Measurements from ENCODE around the gene DPEP1.

Gene DPEP1

DNA sequence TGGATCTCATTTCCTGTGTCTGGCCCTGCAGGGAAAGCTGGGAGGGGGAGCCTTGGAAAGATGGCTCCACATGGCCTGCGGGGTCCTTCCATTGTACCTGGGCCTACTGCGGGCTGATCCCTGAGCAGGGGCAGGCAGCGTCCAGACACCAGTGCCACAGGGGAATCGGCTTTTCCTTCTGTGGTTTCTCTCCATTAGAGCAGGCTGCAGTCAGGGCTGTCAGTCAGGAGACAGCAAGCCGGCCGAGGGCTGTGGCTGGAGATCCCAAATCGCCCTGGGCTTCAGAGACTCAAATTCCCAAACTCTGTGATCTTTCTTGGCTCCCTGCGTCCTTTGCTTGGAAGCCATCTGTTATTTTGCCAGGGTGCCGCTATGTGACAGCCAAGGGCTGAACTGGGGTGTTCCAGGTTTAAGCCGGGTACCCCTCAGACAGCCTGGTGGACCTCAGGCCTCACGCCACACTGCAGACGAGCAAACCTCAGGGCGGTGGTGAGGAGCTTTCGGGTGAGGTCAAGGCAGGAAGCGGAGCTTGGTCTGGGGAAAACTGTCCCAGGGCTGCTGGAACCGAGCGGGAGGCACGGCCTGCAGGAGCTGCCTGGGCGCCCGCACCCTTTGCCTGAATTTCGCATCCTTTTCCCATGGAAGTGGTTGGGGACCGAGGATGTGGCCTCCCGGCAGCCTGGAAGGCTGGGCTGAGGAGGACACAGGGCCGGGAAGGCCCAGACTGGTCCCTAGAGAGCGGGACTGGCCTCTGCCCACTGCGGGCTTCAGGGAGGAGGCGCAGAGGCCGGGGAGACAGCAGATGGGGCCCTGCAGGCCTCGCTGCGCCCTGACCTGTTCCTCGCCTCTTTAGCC, 39.4 kb upstream of the DPEP1 start:
- H3K4me3 ChIP-seq (ENCODE audit: low read depth, low read length): peak overlapping the region; percentile 65
- no peak for DNase-seq (ENCODE audit: low read depth)

DNA sequence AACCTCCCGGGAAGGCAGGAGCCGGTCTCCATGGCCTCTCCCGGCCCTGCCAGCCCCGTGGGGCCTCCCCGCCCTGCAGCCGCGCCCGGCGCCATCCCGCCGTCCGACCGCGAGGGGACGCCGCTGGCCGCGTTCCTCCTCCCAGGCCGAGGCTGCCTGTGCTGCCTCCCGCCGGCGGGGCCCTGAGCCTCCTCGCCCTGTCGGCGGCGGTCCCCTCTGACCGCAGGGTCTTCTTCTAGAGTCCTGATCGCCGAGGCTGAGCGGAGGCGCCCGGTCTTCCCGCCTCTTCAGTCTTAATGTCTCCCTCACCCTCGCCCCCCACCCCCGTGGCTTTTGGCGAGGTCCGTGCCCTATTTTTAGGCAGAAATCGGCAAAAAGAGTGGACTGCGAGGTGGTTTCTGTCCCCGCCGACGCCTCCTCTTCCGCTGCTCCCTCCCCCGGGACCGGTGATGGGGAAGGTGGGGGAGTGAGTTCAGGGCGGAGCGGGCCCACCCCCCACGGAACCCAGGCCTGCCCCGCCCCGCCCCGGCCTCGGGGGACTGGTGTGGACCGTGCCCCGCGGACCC, 38.7 kb upstream of the DPEP1 start:
- peak; percentile 73 for DNase-seq (ENCODE audit: low read depth)
- peak overlapping the region; percentile 65 for H3K4me3 ChIP-seq (ENCODE audit: low read depth, low read length)
- TF ChIP-seq, protein P1, sequence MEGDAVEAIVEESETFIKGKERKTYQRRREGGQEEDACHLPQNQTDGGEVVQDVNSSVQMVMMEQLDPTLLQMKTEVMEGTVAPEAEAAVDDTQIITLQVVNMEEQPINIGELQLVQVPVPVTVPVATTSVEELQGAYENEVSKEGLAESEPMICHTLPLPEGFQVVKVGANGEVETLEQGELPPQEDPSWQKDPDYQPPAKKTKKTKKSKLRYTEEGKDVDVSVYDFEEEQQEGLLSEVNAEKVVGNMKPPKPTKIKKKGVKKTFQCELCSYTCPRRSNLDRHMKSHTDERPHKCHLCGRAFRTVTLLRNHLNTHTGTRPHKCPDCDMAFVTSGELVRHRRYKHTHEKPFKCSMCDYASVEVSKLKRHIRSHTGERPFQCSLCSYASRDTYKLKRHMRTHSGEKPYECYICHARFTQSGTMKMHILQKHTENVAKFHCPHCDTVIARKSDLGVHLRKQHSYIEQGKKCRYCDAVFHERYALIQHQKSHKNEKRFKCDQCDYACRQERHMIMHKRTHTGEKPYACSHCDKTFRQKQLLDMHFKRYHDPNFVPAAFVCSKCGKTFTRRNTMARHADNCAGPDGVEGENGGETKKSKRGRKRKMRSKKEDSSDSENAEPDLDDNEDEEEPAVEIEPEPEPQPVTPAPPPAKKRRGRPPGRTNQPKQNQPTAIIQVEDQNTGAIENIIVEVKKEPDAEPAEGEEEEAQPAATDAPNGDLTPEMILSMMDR (IDR thresholded peaks at IDR 0.05; ENCODE audit: insufficient read depth, low read depth, low read length, missing control alignments): peak; percentile 73

More for the DNA sequence above, 39.4 kb upstream of the DPEP1 start:
- TF ChIP-seq, protein P1 (IDR thresholded peaks at IDR 0.05; ENCODE audit: insufficient read depth, low read depth, low read length, missing control alignments): no peak

DNA sequence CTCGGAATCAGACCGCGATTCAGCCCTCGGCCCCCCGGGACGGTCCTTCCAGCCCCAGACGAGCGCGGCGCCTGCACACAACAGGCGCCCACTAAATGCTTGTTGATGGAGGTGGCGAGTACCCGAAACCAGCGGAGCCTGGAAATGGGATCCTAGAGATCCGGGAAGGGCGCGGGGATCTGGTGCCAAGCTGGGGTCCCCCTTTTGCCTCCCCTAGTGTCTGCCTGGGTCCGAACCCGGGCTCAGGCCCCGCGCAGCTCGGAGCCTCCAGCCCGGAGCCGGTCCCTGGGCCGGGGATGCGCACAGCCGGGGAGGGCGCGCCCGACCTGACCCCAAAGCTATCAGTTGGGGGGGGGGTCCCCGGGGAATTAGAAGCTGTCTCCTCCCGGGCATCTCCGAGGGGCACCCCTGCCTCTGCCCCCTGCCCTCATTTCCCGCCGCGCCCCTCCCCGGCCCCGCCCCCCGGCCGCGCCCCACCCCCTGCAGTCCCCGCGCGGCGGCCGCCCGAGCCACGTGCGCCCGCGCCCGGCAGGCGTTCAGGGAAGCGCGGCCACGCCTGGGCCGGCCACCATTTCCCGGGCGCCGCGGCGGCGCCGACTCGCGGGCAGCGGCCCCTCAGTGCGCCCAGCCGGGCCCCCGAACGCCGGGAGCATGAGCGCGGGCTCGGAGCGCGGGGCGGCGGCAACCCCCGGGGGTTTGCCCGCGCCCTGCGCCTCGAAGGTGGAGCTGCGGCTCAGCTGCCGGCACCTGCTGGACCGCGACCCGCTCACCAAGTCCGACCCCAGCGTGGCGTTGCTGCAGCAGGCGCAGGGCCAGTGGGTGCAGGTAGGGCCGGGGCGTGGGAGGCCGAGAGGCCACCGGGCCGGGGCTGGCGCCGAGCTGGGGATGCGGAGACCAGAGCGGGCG, 37.9 kb upstream of the DPEP1 start, which contains the start of gene CPNE7:
CPNE7 (plus strand) TSS at position 512 of the 906 bp plus-strand sequence; CDS start at position 652, 140 bp downstream.
- no peak for DNase-seq (ENCODE audit: low read depth)

DNA sequence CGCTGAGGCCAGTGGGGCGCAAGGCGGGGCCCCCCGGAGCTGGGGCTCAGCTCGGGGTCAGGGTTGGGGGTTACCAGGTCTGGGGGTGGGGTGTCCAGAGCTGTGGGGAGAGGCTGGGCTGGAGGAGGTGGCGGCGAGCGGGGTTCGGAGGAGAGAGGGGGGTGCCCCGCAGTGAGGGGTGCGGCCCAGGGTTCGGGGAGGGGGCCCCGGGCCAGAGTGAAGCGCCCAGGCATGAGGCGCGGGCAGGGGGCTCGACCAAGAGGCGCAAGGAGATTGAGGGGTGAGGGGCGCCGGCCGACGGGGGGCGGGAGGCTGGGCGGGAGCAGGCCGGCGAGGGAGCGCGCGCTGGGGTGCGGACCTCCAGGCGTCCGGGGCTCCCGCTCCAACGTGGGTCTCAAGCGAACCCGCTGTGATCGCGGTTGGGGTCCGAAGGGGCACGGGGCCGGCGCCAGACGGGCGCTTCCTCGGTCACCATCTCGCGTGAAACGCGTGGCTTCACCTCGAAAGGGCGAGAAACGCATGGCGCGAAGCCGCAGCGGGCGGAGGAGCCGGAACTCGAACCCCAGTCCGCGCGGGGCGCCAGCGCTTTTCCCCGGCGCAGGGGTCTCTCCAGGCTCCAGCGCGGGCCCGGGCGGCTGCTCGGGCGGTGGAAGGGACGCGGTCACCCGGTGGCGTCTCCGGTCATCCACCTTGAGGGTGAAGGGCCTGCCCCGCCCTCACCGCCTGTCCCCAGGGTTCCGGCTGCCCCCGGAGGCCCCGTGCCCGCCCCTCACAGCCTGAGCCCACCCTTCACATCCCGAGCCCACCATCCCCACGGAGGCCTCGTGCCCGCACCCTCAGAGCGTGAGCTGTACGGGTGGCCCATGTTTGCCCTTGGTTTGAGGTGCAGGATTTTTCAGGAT, 37.0 kb upstream of the DPEP1 start:
- H3K4me3 ChIP-seq (ENCODE audit: low read depth, low read length): peak overlapping the region; percentile 56
- no peak for DNase-seq (ENCODE audit: low read depth)
- TF ChIP-seq, protein P1 (IDR thresholded peaks at IDR 0.05; ENCODE audit: insufficient read depth, low read depth, low read length, missing control alignments): no peak

More for the DNA sequence above, 37.9 kb upstream of the DPEP1 start, which contains the start of gene CPNE7:
- H3K4me3 ChIP-seq (ENCODE audit: low read depth, low read length): peak within 1 kb of the TSS; percentile 65
- TF ChIP-seq, protein P1 (IDR thresholded peaks at IDR 0.05; ENCODE audit: insufficient read depth, low read depth, low read length, missing control alignments): no peak

DNA sequence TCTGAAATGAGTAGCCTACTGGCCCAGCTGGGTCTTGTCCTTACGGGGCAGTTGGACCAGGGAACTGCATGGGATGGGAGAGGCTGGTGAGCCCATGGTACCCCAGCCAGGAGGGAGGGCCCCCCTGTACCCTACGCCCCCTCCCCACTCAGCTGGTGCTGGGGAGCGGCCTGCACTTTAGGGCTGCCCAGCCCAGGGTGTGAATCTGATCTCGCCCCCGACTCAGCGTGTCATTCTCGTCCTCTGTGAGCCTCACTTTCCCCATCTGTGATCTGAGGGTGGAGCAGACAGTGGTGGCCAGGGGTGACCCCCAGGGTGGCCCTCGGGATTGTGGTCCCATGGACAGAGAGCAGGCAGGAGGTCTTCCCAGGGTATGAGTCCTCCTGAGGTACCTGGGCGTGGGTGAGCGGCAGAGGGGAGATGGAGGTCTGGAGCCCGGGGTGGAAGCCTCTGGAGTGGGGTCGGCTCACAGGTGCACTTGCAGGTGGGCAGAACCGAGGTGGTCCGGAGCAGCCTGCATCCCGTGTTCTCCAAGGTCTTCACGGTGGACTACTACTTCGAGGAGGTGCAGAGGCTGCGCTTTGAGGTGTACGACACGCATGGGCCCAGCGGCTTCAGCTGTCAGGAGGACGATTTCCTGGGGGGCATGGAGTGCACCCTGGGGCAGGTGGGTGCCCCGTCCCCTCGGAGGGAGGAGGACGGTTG, 36.2 kb upstream of the DPEP1 start:
- TF ChIP-seq, protein P1 (IDR thresholded peaks at IDR 0.05; ENCODE audit: insufficient read depth, low read depth, low read length, missing control alignments): no peak
- H3K4me3 ChIP-seq (ENCODE audit: low read depth, low read length): no peak overlapping the region
- DNase-seq (ENCODE audit: low read depth): no peak
